Memory B cell (primary cell): ENCODE results near the gene DOK7.

Experiments
- ATAC-seq: fragments of 150-1000 bp; cut with Tn5 transposase; 2 replicates; pipeline ENCODE4 v1.10.0; 2021; ENCODE audit warnings: low read depth, mild to moderate bottlenecking, moderate library complexity
- DNase-seq, 2 donors: peaks; one replicate each; pipeline ENCODE4 v3.0.0; 2022; ENCODE audit warnings: low spot score in 2 of 2
- H3K27ac Mint-ChIP-seq: one replicate; pipeline ENCODE4 v1.8.0; 2022; ENCODE audit warnings: mild to moderate bottlenecking, moderate library complexity, mixed read lengths
- H3K27me3 Mint-ChIP-seq: one replicate; pipeline ENCODE4 v1.8.0; 2022; ENCODE audit warnings: mixed read lengths
- H3K36me3 Mint-ChIP-seq: one replicate; pipeline ENCODE4 v1.8.0; 2022; ENCODE audit warnings: mild to moderate bottlenecking, mixed read lengths
- H3K4me1 Mint-ChIP-seq: one replicate; pipeline ENCODE4 v1.8.0; 2022; ENCODE audit warnings: mixed read lengths
- H3K4me3 Mint-ChIP-seq: one replicate; pipeline ENCODE4 v1.8.0; 2022; ENCODE audit warnings: mild to moderate bottlenecking, moderate library complexity, mixed read lengths
- H3K9me3 Mint-ChIP-seq: one replicate; pipeline ENCODE4 v1.8.0; 2022; ENCODE audit warnings: mixed read lengths

The DOK7 gene

GRCh38 chr4:3467601-3468031, 4.5 kb downstream of the DOK7 start:
- Mint-ChIP-seq H3K27me3 (peaks cover 7% of the 10 kb centered on the region), H3K4me1 (peaks cover 1% of the 10 kb centered on the region), H3K36me3 (no peaks in the 10 kb centered on the region), H3K27ac (no peak overlapping the region), H3K9me3 (no peaks in the 10 kb centered on the region), H3K4me3 (no peak overlapping the region)
- ATAC-seq (no peak), DNase-seq (no peak)

- H3K4me3 Mint-ChIP-seq: no peak overlapping the region
- no peaks in the 10 kb centered on the region for H3K36me3 Mint-ChIP-seq
- no peak for ATAC-seq
- H3K27ac Mint-ChIP-seq: no peak overlapping the region
- no peaks in the 10 kb centered on the region for H3K4me1 Mint-ChIP-seq
- H3K9me3 Mint-ChIP-seq: no peaks in the 10 kb centered on the region
- peaks cover 7% of the 10 kb centered on the region for H3K27me3 Mint-ChIP-seq
- no peak for DNase-seq
Observed at GRCh38 chr4:3468154-3468553, 5.0 kb downstream of the DOK7 start.

DNA sequence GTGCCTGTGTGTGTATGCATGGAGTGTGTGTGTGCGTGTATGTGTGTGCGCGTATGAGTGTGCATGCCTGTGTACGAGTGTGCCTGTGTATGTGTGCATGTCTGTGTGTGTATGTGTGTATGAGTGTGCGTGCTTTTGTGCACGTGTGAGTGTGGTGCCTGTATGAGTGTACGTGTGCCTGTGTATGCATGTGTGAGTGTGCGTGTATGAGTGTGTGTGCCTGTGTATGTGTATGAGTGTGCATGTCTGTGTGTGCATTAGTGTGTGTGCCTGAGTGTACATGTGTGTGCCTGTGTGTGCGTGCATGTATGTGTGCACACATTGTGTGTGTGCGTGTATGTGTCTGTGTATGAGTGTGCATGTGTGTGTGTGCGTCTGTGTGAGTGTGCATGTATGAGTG, 5.7 kb downstream of the DOK7 start:
- no peak overlapping the region for H3K27ac Mint-ChIP-seq
- no peaks in the 10 kb centered on the region for H3K9me3 Mint-ChIP-seq
- no peak overlapping the region for H3K4me3 Mint-ChIP-seq
- no peak for DNase-seq
- no peaks in the 10 kb centered on the region for H3K36me3 Mint-ChIP-seq
- H3K27me3 Mint-ChIP-seq: peaks cover 7% of the 10 kb centered on the region
- H3K4me1 Mint-ChIP-seq: no peaks in the 10 kb centered on the region
- ATAC-seq: no peak

- no peak for ATAC-seq
- H3K9me3 Mint-ChIP-seq: no peaks in the 10 kb centered on the region
Observed at GRCh38 chr4:3469386-3470243, 6.5 kb downstream of the DOK7 start.

GRCh38 chr4:3470244-3471097, 7.4 kb downstream of the DOK7 start:
- Mint-ChIP-seq H3K36me3 (no peaks in the 10 kb centered on the region), H3K4me1 (no peaks in the 10 kb centered on the region), H3K27ac (no peak overlapping the region), H3K4me3 (no peak overlapping the region), H3K27me3 (peaks cover 3% of the 10 kb centered on the region), H3K9me3 (no peaks in the 10 kb centered on the region)
- no peak for DNase-seq
- no peak for ATAC-seq

More at GRCh38 chr4:3469386-3470243, 6.5 kb downstream of the DOK7 start:
- Mint-ChIP-seq H3K4me3 (no peak overlapping the region), H3K27ac (no peak overlapping the region), H3K36me3 (no peaks in the 10 kb centered on the region), H3K4me1 (no peaks in the 10 kb centered on the region), H3K27me3 (peaks cover 7% of the 10 kb centered on the region)
- no peak for DNase-seq

GRCh38 chr4:3471098-3471760, 8.1 kb downstream of the DOK7 start:
- Mint-ChIP-seq H3K36me3 (no peaks in the 10 kb centered on the region), H3K4me3 (no peak overlapping the region), H3K27me3 (peaks cover 2% of the 10 kb centered on the region), H3K27ac (no peak overlapping the region), H3K9me3 (no peaks in the 10 kb centered on the region), H3K4me1 (no peaks in the 10 kb centered on the region)
- no peak for DNase-seq
- no peak for ATAC-seq

DNA sequence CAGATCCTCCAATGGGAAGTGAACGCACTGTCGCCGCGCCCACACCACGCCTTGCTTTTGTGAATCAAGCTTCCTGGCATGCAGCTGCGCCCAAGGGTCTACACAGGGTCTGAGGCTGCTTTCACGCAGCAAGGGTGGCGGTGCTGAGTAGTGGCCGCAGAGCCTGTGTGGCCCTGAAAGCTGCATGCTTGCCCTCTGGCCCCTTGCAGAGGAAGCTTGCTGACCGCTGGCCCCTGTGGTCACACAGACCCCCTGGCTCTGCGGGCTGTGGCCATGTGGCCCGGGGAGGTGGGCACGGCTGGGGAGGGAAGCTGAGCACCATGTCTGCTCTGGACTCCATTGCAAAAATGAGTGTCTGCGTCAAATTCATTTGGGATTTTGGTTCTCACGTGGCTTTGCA, 8.8 kb downstream of the DOK7 start:
- Mint-ChIP-seq H3K27ac (no peak overlapping the region), H3K4me3 (no peak overlapping the region), H3K36me3 (no peaks in the 10 kb centered on the region), H3K27me3 (peaks cover 2% of the 10 kb centered on the region), H3K9me3 (no peaks in the 10 kb centered on the region), H3K4me1 (no peaks in the 10 kb centered on the region)
- no peak for DNase-seq
- ATAC-seq: no peak

DNA sequence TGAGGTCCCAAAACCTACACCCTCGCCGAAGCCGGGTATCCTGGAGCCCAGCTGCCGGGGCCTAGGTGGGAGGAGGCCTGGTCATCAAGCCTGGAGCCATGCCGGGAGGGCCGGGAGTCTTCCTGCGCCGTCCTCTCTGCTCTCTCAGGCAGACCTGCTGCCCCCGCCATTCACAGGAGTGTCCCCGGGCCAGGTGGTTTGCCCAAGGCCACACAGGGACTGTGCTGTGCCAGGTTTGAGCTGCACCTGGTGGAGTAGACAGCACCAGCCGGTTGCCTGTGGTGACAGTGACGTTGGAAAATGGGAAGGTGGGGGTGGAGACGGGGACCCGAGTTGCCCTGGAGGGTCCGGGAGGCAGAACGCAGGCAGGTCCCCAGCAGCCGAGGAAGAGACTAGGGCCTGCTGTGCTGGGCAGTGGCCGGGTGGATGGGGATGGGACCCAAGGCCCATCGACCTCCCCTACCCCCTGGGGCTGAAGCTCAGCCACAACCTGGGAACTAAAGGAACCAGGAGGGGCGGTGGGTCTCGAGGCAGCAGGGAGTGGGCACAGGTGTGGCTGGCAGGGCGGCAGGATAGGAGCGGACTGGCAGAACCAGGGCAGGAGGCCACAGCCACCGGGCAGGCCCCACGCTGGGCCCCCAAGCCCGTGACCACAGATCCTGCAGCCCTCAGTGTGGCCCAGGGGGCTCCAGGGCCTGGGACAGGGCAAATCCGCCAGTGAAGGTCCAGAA, 9.5 kb downstream of the DOK7 start:
- Mint-ChIP-seq H3K4me1 (no peaks in the 10 kb centered on the region), H3K36me3 (no peaks in the 10 kb centered on the region), H3K4me3 (no peak overlapping the region), H3K27ac (no peak overlapping the region), H3K9me3 (no peaks in the 10 kb centered on the region), H3K27me3 (peaks cover 2% of the 10 kb centered on the region)
- ATAC-seq (no peak), DNase-seq (no peak)

- no peaks in the 10 kb centered on the region for H3K36me3 Mint-ChIP-seq
- ATAC-seq (no peak), DNase-seq (no peak)
- H3K4me3 Mint-ChIP-seq: no peak overlapping the region
- H3K27ac Mint-ChIP-seq: no peak overlapping the region
- H3K4me1 Mint-ChIP-seq: no peaks in the 10 kb centered on the region
- H3K27me3 Mint-ChIP-seq: peaks cover 2% of the 10 kb centered on the region
- no peaks in the 10 kb centered on the region for H3K9me3 Mint-ChIP-seq
Observed at GRCh38 chr4:3473181-3473950, 10.3 kb downstream of the DOK7 start.

GRCh38 chr4:3473996-3474765, 11.1 kb downstream of the DOK7 start:
- ATAC-seq (no peak), DNase-seq (no peak)
- no peak overlapping the region for H3K4me3 Mint-ChIP-seq
- H3K27ac Mint-ChIP-seq: no peak overlapping the region
- H3K36me3 Mint-ChIP-seq: no peaks in the 10 kb centered on the region
- H3K4me1 Mint-ChIP-seq: no peaks in the 10 kb centered on the region
- H3K27me3 Mint-ChIP-seq: peaks cover 2% of the 10 kb centered on the region
- H3K9me3 Mint-ChIP-seq: no peaks in the 10 kb centered on the region

DNA sequence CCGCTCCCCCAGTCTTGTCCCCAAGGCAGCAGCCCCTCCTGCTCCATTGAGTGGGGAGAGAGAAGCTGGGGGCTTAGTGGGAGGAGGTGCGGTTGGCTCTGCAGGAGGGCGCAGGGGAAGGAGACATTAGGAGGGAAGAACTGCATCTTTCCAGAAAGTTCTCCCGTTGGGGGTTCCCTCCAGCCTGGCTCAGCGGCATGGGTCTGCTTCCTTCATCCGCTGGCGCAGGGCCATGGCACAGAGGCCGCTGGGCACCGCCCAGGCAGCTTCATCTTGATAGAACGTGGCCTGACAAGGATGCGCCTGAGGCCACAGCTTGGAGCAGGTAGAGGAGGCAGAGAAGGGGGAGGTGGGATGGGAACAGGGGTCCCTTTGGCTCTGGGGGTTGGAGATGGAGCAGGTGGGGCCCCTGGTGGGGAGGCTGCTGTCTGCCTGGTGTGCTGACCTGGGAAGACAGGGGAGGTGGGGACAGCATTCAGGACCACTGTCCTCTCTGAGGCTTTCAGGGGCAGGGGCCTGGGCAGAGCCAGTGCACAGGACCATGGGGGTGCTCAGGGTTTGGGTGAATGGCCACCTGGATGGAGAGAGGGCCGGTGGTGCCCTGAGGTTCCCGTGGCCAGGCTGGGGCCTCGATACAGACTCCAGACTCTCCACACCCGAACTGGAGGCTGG, 12.1 kb downstream of the DOK7 start:
- H3K27ac Mint-ChIP-seq: no peak overlapping the region
- no peaks in the 10 kb centered on the region for H3K36me3 Mint-ChIP-seq

GRCh38 chr4:3475713-3476260, 12.7 kb downstream of the DOK7 start:
- Mint-ChIP-seq H3K4me3 (no peak overlapping the region), H3K4me1 (peaks cover 7% of the 10 kb centered on the region), H3K9me3 (no peaks in the 10 kb centered on the region), H3K27ac (no peak overlapping the region), H3K36me3 (no peaks in the 10 kb centered on the region), H3K27me3 (peaks cover 2% of the 10 kb centered on the region)
- no peak for ATAC-seq
- no peak for DNase-seq

More for the DNA sequence above, 12.1 kb downstream of the DOK7 start:
- Mint-ChIP-seq H3K27me3 (peaks cover 2% of the 10 kb centered on the region), H3K9me3 (no peaks in the 10 kb centered on the region), H3K4me1 (peaks cover 2% of the 10 kb centered on the region), H3K4me3 (no peak overlapping the region)
- DNase-seq (peak in 1 of 2 donors; percentile 8), ATAC-seq (no peak)
